Vagina (tissue), 2 donors: ENCODE measurements around the gene TM4SF5. TPM values are rescaled to one million over a fixed set of nuclear protein-coding genes. Genes with fewer than 3 reads are reported as not detected.

Experiments used
- DNase-seq, 2 donors: peaks; one replicate each; pipeline ENCODE4 v3.0.0-alpha.2; 2017; ENCODE audit errors: extremely low spot score in 2 of 2
- H3K27ac ChIP-seq: fragments of 200-600 bp; sonication (generic); one replicate; pipeline ENCODE4 v1.5.1; 2019
- H3K27me3 ChIP-seq: fragments of 200-600 bp; sonication (generic); one replicate; pipeline ENCODE4 v1.5.1; 2019
- H3K36me3 ChIP-seq, 2 donors: fragments of 200-600 bp; sonication (generic); one replicate each; pipeline ENCODE4 v1.5.1; 2017 to 2019
- H3K4me1 ChIP-seq: fragments of 200-600 bp; sonication (generic); one replicate; pipeline ENCODE4 v1.5.1; 2019
- H3K4me3 ChIP-seq, 2 donors: fragments of 200-600 bp; sonication (generic); 1 replicate in 1 of 2; 2 replicates in 1 of 2; pipeline ENCODE4 v1.5.1; 2016 to 2019
- H3K9me3 ChIP-seq: fragments of 200-600 bp; sonication (generic); one replicate; pipeline ENCODE4 v1.5.1; 2019
- POLR2A ChIP-seq, 2 donors: fragments of 450-650 bp; IDR thresholded peaks; one replicate each; pipeline ENCODE4 v1.6.1; 2017; ENCODE audit warnings: antibody characterized with exemption in 2 of 2, mild to moderate bottlenecking in 2 of 2, moderate library complexity in 2 of 2
- POLR2AphosphoS5 ChIP-seq, 2 donors: sonication (generic); formaldehyde crosslinking; IDR thresholded peaks; one replicate each; pipeline ENCODE4 v1.9.0; 2017; ENCODE audit warnings: antibody characterized with exemption in 2 of 2, mild to moderate bottlenecking in 2 of 2, low read depth in 1 of 2; ENCODE audit not compliant: insufficient read depth in 1 of 2
- intact Hi-C: fragments of 100-400 bp; cut with DNase I; formaldehyde crosslinking; loops from one replicate; pipeline ENCODE4 v1.15.1; 2023
- total RNA-seq: library from RNA; depleted of rRNA; stranded (reverse); fragments of >200 nt; gene quantifications from one replicate; pipeline ENCODE4 v1.2.3, GENCODE V29; 2016
- TF ChIP-seq, protein P1 (sequence below), 3 experiments: fragments of 450-650 bp in 2 of 3; fragments of 200-600 bp in 1 of 3; sonication (generic) in 1 of 3; IDR thresholded peaks; one replicate each; pipeline ENCODE4 v1.5.1; 2017 to 2019; ENCODE audit warnings: antibody characterized with exemption in 3 of 3, mild to moderate bottlenecking in 2 of 3, moderate library complexity in 2 of 3

The TM4SF5 gene
- total RNA-seq, 1 donor from 2014 or later: not detected

DNA sequence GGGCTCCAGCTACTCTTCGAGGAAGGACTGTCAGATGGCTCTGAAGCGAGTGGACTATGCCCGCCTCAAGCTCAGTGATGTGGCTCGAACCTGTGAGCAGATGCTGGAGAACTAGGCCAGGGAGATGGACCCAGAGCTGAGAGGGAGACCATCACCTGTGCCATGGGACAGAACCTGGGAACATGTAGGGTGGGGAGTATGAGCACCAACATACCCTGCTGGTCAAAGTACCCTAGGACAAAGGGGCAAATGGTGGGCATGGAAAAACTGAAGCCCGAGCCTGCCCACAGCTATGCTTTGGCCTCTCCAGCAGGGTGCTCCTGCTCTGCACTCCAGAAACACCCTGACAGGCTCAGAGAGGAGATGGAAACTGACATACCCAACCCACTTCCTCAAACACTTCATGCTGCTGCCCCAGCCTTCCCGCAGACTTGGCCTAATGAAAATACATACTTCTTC, 38.6 kb upstream of the TM4SF5 start:
- Histone ChIP-seq H3K9me3 (no peaks in the 10 kb centered on the region), H3K4me3 (no peak overlapping the region), H3K27me3 (no peaks in the 10 kb centered on the region), H3K4me1 (peaks cover 15% of the 10 kb centered on the region), H3K36me3 (peaks cover 0 to 6% of the 10 kb centered on the region in 2 donors), H3K27ac (no peak overlapping the region)
- intact Hi-C loops: loop anchor here (5.0 to 10.0 kb wide), 2 partner anchors 52 to 154 kb away; partner anchors contain the start of genes GLTPD2 and VMO1
- TF ChIP-seq POLR2A (IDR thresholded peaks at IDR 0.05) (no peak), POLR2AphosphoS5 (IDR thresholded peaks at IDR 0.05; ENCODE audit: insufficient read depth in 1 of 2, low read depth in 1 of 2) (no peak)
- TF ChIP-seq, protein P1, sequence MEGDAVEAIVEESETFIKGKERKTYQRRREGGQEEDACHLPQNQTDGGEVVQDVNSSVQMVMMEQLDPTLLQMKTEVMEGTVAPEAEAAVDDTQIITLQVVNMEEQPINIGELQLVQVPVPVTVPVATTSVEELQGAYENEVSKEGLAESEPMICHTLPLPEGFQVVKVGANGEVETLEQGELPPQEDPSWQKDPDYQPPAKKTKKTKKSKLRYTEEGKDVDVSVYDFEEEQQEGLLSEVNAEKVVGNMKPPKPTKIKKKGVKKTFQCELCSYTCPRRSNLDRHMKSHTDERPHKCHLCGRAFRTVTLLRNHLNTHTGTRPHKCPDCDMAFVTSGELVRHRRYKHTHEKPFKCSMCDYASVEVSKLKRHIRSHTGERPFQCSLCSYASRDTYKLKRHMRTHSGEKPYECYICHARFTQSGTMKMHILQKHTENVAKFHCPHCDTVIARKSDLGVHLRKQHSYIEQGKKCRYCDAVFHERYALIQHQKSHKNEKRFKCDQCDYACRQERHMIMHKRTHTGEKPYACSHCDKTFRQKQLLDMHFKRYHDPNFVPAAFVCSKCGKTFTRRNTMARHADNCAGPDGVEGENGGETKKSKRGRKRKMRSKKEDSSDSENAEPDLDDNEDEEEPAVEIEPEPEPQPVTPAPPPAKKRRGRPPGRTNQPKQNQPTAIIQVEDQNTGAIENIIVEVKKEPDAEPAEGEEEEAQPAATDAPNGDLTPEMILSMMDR (IDR thresholded peaks at IDR 0.05): no peak
- DNase-seq: no peak

DNA sequence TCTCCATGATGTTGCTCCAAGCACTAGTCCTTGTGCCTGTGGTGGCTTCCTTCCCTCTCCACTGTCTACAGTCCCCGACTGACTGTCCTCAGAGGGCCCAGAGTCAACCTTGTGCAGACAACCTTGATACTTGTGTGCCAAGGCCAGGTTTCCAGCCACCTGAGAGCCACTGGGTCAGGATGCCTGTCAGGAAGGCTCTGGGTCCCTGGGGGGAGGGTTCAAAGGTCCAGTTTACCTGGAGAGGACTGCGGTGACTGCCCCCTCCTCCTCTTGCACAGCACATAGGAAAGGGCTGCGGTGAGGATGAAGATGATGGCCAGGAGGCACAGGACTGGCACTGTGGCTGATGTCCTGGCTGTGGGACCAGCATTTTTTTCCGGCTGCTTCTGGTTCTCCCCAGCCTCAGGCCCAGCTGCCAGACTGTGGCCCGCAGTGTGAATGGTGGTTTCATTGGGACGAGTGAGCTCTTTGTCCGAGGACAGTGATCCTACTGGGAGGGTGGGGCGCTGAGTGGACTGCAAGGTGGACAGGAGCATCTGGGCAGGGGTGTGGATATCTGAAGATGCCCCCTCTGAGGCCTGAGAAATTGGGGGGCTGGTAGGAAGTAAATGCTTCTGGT, 36.7 kb upstream of the TM4SF5 start:
- intact Hi-C loops: loop anchor here (5.0 to 10.0 kb wide), 2 partner anchors 50 to 152 kb away; partner anchors contain the start of genes GLTPD2 and VMO1
- H3K27me3 ChIP-seq: no peaks in the 10 kb centered on the region
- no peak overlapping the region for H3K4me3 ChIP-seq
- no peaks in the 10 kb centered on the region for H3K9me3 ChIP-seq
- H3K27ac ChIP-seq: no peak overlapping the region
- TF ChIP-seq POLR2AphosphoS5 (IDR thresholded peaks at IDR 0.05; ENCODE audit: insufficient read depth in 1 of 2, low read depth in 1 of 2) (no peak), POLR2A (IDR thresholded peaks at IDR 0.05) (no peak)
- TF ChIP-seq, protein P1 (IDR thresholded peaks at IDR 0.05): no peak
- H3K36me3 ChIP-seq: peaks cover 0 to 6% of the 10 kb centered on the region in 2 donors
- DNase-seq: peak in 1 of 2 donors; percentile 84
- peaks cover 29% of the 10 kb centered on the region for H3K4me1 ChIP-seq

GRCh38 chr17:4735876-4736651, 35.6 kb upstream of the TM4SF5 start:
- H3K4me1 ChIP-seq: peaks cover 32% of the 10 kb centered on the region
- DNase-seq: no peak
- H3K27me3 ChIP-seq: no peaks in the 10 kb centered on the region
- H3K9me3 ChIP-seq: no peaks in the 10 kb centered on the region
- no peak overlapping the region for H3K27ac ChIP-seq
- H3K36me3 ChIP-seq: peaks cover 0 to 6% of the 10 kb centered on the region in 2 donors
- no peak overlapping the region for H3K4me3 ChIP-seq
- TF ChIP-seq, protein P1 (IDR thresholded peaks at IDR 0.05): no peak
- no peak for TF ChIP-seq POLR2AphosphoS5 (IDR thresholded peaks at IDR 0.05; ENCODE audit: insufficient read depth in 1 of 2, low read depth in 1 of 2)
- TF ChIP-seq POLR2A (IDR thresholded peaks at IDR 0.05): no peak
- intact Hi-C loops: loop anchor here (10.0 kb wide), 1 partner anchor 49 kb away; the partner anchor contains the start of genes GLTPD2 and VMO1

DNA sequence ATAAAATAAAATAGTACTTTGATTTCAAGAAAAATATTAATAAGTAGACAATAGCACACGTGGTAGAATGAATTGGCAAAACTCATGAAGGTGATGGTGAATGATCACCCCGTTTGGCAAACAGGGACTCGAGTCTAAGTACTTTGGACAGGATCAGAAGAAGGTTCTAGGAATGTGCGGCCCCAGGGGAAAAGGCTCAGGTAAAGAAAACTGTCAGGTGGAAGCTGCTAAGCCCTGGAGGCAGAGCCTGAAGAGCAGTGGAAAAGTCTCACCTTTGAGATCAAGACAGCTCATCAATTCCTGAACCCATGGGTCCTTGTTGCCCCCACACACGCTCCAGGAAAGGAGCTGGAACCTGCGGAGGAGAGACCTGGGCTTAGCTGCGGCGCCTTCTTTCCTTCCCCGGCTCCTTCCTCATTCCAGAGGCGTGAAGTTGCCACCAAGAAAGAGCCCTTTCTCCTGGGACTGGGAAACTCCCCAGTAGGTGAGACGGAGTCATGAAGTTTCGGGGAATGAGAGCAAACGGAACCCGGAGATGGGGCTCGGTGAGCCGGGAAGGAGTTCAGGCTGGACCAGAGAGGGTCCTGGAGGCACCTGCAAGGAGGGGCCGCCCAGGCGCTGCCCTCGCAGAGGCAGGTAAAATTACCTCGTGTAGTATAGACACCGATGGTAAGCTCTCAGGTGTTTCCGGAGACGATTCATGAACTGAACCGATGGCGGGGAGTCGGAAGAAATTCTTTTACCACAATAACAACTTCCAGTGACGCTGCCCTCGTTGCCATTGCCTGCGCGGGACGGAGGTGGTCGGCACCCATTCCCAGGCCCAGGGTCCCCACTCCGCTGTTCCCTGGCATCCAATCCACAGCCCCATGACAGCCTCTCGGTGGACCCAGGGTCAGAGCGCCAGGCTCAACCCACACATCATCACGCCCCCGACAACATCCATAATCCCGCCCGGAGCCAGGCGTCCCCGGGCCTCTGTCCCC, 33.3 kb upstream of the TM4SF5 start:
- Histone ChIP-seq H3K4me3 (peak overlapping the region; percentile 62 to 65), H3K27ac (peak overlapping the region; percentile 34), H3K27me3 (no peaks in the 10 kb centered on the region), H3K4me1 (peaks cover 18% of the 10 kb centered on the region), H3K9me3 (no peaks in the 10 kb centered on the region), H3K36me3 (no peaks in the 10 kb centered on the region)
- intact Hi-C loops: loop anchor here (10.0 kb wide), 1 partner anchor 46 kb away; the partner anchor contains the start of genes GLTPD2 and VMO1
- TF ChIP-seq POLR2A (IDR thresholded peaks at IDR 0.05) (no peak), POLR2AphosphoS5 (IDR thresholded peaks at IDR 0.05; ENCODE audit: insufficient read depth in 1 of 2, low read depth in 1 of 2) (no peak)
- DNase-seq: no peak
